MG63 (cell line): ENCODE data around the gene C17orf75. TPM values are rescaled to one million over a fixed set of nuclear protein-coding genes. Genes with fewer than 3 reads are reported as not detected.
"Not testable (repeated sequence)": the region's sequence is repeated elsewhere in the genome, so short reads cannot be mapped to it uniquely, and the experiment has no call there.

Source experiments
- DNase-seq: peaks from one replicate; pipeline ENCODE4 v3.0.0-alpha.2; 2020
- H3K27me3 ChIP-seq: fragments of 250-450 bp; sonication (Bioruptor Pico); 2 replicates; pipeline ENCODE4 v1.5.1; 2020; ENCODE audit warnings: mild to moderate bottlenecking, moderate library complexity
- H3K36me3 ChIP-seq: fragments of 250-450 bp; sonication (Bioruptor Pico); 2 replicates; pipeline ENCODE4 v1.5.1; 2020; ENCODE audit warnings: mild to moderate bottlenecking, moderate library complexity
- H3K4me3 ChIP-seq: fragments of 250-450 bp; sonication (Bioruptor Pico); 2 replicates; pipeline ENCODE4 v1.5.1; 2020; ENCODE audit warnings: mild to moderate bottlenecking, moderate library complexity
- H3K9me3 ChIP-seq: fragments of 250-450 bp; sonication (Bioruptor Pico); 2 replicates; pipeline ENCODE4 v1.5.1; 2020; ENCODE audit warnings: mild to moderate bottlenecking, moderate library complexity
- total RNA-seq: library from RNA; depleted of rRNA; stranded (reverse); fragments of >200 nt; shearing (Covaris generic); gene quantifications from 2 replicates; pipeline ENCODE4 v1.2.3, GENCODE V29; 2014; ENCODE audit warnings: low replicate concordance

The C17orf75 gene
- total RNA-seq, 1 experiment from 2014 or later = 35.4 TPM

- no peak overlapping the region for H3K4me3 ChIP-seq
- H3K9me3 ChIP-seq = no peaks in the 10 kb centered on the region
- no peak for DNase-seq
- H3K27me3 ChIP-seq = no peaks in the 10 kb centered on the region
- H3K36me3 ChIP-seq = no peaks in the 10 kb centered on the region
These were observed 21.1 kb downstream of the C17orf75 start for GRCh38 chr17:32320847-32321246.

- H3K27me3 ChIP-seq, H3K9me3 ChIP-seq, H3K4me3 ChIP-seq, H3K36me3 ChIP-seq, DNase-seq: not testable (repeated sequence)
These were observed 21.9 kb downstream of the C17orf75 start for GRCh38 chr17:32320080-32320479.

GRCh38 chr17:32319548-32319905, 22.4 kb downstream of the C17orf75 start:
- DNase-seq = peak; percentile 71
- H3K9me3 ChIP-seq = no peaks in the 10 kb centered on the region
- H3K4me3 ChIP-seq = no peak overlapping the region
- H3K36me3 ChIP-seq = no peaks in the 10 kb centered on the region
- H3K27me3 ChIP-seq = no peaks in the 10 kb centered on the region

- Histone ChIP-seq H3K27me3 (no peaks in the 10 kb centered on the region), H3K4me3 (no peak overlapping the region), H3K36me3 (no peaks in the 10 kb centered on the region), H3K9me3 (no peaks in the 10 kb centered on the region)
- DNase-seq = no peak
These were observed 23.9 kb downstream of the C17orf75 start for GRCh38 chr17:32318071-32318470.

GRCh38 chr17:32317353-32317752, 24.6 kb downstream of the C17orf75 start:
- no peak overlapping the region for H3K4me3 ChIP-seq
- no peaks in the 10 kb centered on the region for H3K9me3 ChIP-seq
- no peaks in the 10 kb centered on the region for H3K27me3 ChIP-seq
- DNase-seq = no peak
- no peaks in the 10 kb centered on the region for H3K36me3 ChIP-seq

GRCh38 chr17:32316653-32317052, 25.3 kb downstream of the C17orf75 start:
- not testable (repeated sequence) for H3K9me3 ChIP-seq, H3K4me3 ChIP-seq, H3K27me3 ChIP-seq, H3K36me3 ChIP-seq, DNase-seq

- Histone ChIP-seq H3K36me3 (no peaks in the 10 kb centered on the region), H3K9me3 (no peaks in the 10 kb centered on the region), H3K27me3 (no peaks in the 10 kb centered on the region), H3K4me3 (no peak overlapping the region)
- DNase-seq = no peak
These were observed 26.8 kb downstream of the C17orf75 start for GRCh38 chr17:32315171-32315570.

GRCh38 chr17:32314636-32315035, 27.3 kb downstream of the C17orf75 start:
- no peaks in the 10 kb centered on the region for H3K27me3 ChIP-seq
- DNase-seq = no peak
- H3K9me3 ChIP-seq = no peaks in the 10 kb centered on the region
- no peak overlapping the region for H3K4me3 ChIP-seq
- H3K36me3 ChIP-seq = no peaks in the 10 kb centered on the region

- Histone ChIP-seq H3K36me3 (no peaks in the 10 kb centered on the region), H3K27me3 (no peaks in the 10 kb centered on the region; the same call in 1 of the 2 replicates), H3K4me3 (no peak overlapping the region), H3K9me3 (no peaks in the 10 kb centered on the region)
- no peak for DNase-seq
These were observed 30.9 kb downstream of the C17orf75 start for GRCh38 chr17:32311028-32311536.

GRCh38 chr17:32307658-32308057, 34.3 kb downstream of the C17orf75 start:
- no peaks in the 10 kb centered on the region for H3K36me3 ChIP-seq
- no peak overlapping the region for H3K4me3 ChIP-seq
- no peak for DNase-seq
- no peaks in the 10 kb centered on the region; the same call in 1 of the 2 replicates for H3K27me3 ChIP-seq
- H3K9me3 ChIP-seq = no peaks in the 10 kb centered on the region

GRCh38 chr17:32305049-32305448, 36.9 kb downstream of the C17orf75 start:
- H3K9me3 ChIP-seq = no peaks in the 10 kb centered on the region
- no peaks in the 10 kb centered on the region; the same call in 1 of the 2 replicates for H3K27me3 ChIP-seq
- no peak overlapping the region for H3K4me3 ChIP-seq
- no peak for DNase-seq
- no peaks in the 10 kb centered on the region for H3K36me3 ChIP-seq

- Histone ChIP-seq H3K27me3 (no peaks in the 10 kb centered on the region; the same call in 1 of the 2 replicates), H3K4me3 (no peak overlapping the region), H3K36me3 (no peaks in the 10 kb centered on the region), H3K9me3 (no peaks in the 10 kb centered on the region)
- DNase-seq = no peak
These were observed 38.1 kb downstream of the C17orf75 start for GRCh38 chr17:32303781-32304288.

- DNase-seq = no peak
- Histone ChIP-seq H3K9me3 (no peaks in the 10 kb centered on the region), H3K4me3 (no peak overlapping the region), H3K36me3 (no peaks in the 10 kb centered on the region), H3K27me3 (no peaks in the 10 kb centered on the region)
These were observed 38.9 kb downstream of the C17orf75 start for GRCh38 chr17:32302860-32303649.

- Histone ChIP-seq H3K4me3 (no peak overlapping the region), H3K36me3 (no peaks in the 10 kb centered on the region), H3K9me3 (no peaks in the 10 kb centered on the region), H3K27me3 (no peaks in the 10 kb centered on the region)
- no peak for DNase-seq
These were observed 39.9 kb downstream of the C17orf75 start for GRCh38 chr17:32302037-32302436.

- Histone ChIP-seq H3K27me3 (no peaks in the 10 kb centered on the region), H3K36me3 (no peaks in the 10 kb centered on the region), H3K4me3 (no peak overlapping the region), H3K9me3 (no peaks in the 10 kb centered on the region)
- DNase-seq = no peak
These were observed 42.3 kb downstream of the C17orf75 start for GRCh38 chr17:32299580-32300164.

GRCh38 chr17:32298721-32299579, 43.0 kb downstream of the C17orf75 start:
- H3K4me3 ChIP-seq = no peak overlapping the region
- no peaks in the 10 kb centered on the region for H3K9me3 ChIP-seq
- no peaks in the 10 kb centered on the region for H3K27me3 ChIP-seq
- H3K36me3 ChIP-seq = no peaks in the 10 kb centered on the region
- DNase-seq = no peak

- DNase-seq = no peak
- no peaks in the 10 kb centered on the region for H3K9me3 ChIP-seq
- H3K4me3 ChIP-seq = no peak overlapping the region
- no peaks in the 10 kb centered on the region for H3K27me3 ChIP-seq
- H3K36me3 ChIP-seq = no peaks in the 10 kb centered on the region
These were observed 43.7 kb downstream of the C17orf75 start for GRCh38 chr17:32298298-32298697.
